GM12873 (cell line): Measurements from ENCODE around the gene FHOD1.

ENCODE experiments used
- CTCF ChIP-seq: IDR thresholded peaks from 2 replicates; pipeline ENCODE4 v1.5.1; 2012; ENCODE audit warnings: low read depth, mild to moderate bottlenecking, moderate library complexity, low read length, control low read depth; ENCODE audit not compliant: insufficient read depth; ENCODE audit errors: missing control alignments

FHOD1 gene

GRCh38 chr16:67235816-67236562 lies 11.3 kb downstream of the FHOD1 start:
- TF ChIP-seq CTCF, result no peak

- TF ChIP-seq CTCF, result no peak
Observed at GRCh38 chr16:67234180-67234597, 13.1 kb downstream of the FHOD1 start.

GRCh38 chr16:67233596-67233995 lies 13.7 kb downstream of the FHOD1 start:
- TF ChIP-seq CTCF, result no peak

GRCh38 chr16:67230809-67231660 lies 16.2 kb downstream of the FHOD1 start:
- no peak for TF ChIP-seq CTCF

- no peak for TF ChIP-seq CTCF
Observed at GRCh38 chr16:67229906-67230808, 17.1 kb downstream of the FHOD1 start.

DNA sequence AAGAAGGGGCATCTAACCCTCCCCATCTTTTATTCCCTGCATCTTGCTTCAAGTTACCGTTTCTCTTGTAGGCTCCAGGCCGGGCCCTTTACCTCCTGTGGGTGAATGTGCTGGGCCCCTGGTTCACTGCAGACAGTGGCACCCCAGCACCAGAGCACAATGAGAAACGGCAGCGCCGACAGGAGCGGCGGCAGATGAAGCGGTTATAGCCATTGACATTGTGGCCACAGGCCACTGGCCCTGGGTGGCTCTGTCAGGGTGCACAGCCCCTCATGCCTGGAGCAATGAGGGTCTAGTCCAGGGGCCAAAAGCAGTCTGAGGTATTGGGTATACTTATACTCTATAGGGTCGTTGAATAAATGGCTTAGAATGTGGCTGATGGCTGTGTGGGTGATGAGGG lies 18.4 kb downstream of the FHOD1 start:
- TF ChIP-seq CTCF, result no peak
